Measurements from ENCODE around the gene SPPL2B.

Gene SPPL2B

GRCh38 chr19:2300533-2300932 is 28.0 kb upstream of the SPPL2B start:
- DNase-seq (ENCODE audit: low read depth), result no peak

- peak; percentile 37 for DNase-seq (ENCODE audit: low read depth)
These were observed 25.9 kb upstream of the SPPL2B start for GRCh38 chr19:2302319-2303210.

- no peak for DNase-seq (ENCODE audit: low read depth)
These were observed 25.2 kb upstream of the SPPL2B start for GRCh38 chr19:2303211-2303798.

GRCh38 chr19:2305452-2306280 is 22.8 kb upstream of the SPPL2B start:
- DNase-seq (ENCODE audit: low read depth), result no peak

- no peak for DNase-seq (ENCODE audit: low read depth)
These were observed 22.1 kb upstream of the SPPL2B start for GRCh38 chr19:2306281-2306806.

- no peak for DNase-seq (ENCODE audit: low read depth)
These were observed 21.5 kb upstream of the SPPL2B start for GRCh38 chr19:2306971-2307370.

- no peak for DNase-seq (ENCODE audit: low read depth)
These were observed 20.9 kb upstream of the SPPL2B start for GRCh38 chr19:2307518-2308012.

- DNase-seq (ENCODE audit: low read depth), result no peak
These were observed 20.3 kb upstream of the SPPL2B start, which contains the start of gene LINGO3 for GRCh38 chr19:2308114-2308556. Gene LINGO3 (minus strand): TSS chr19:2308154. CDS start chr19:2291776, 16,378 bp downstream.

GRCh38 chr19:2309734-2310362 is 18.6 kb upstream of the SPPL2B start:
- no peak for DNase-seq (ENCODE audit: low read depth)

- no peak for DNase-seq (ENCODE audit: low read depth)
These were observed 17.4 kb upstream of the SPPL2B start for GRCh38 chr19:2311093-2311492.

GRCh38 chr19:2312820-2313501 is 15.5 kb upstream of the SPPL2B start:
- no peak for DNase-seq (ENCODE audit: low read depth)

GRCh38 chr19:2315121-2315817 is 13.2 kb upstream of the SPPL2B start:
- DNase-seq (ENCODE audit: low read depth), result no peak

- peak; percentile 61 for DNase-seq (ENCODE audit: low read depth)
These were observed 12.6 kb upstream of the SPPL2B start for GRCh38 chr19:2315818-2316353.

- DNase-seq (ENCODE audit: low read depth), result no peak
These were observed 11.2 kb upstream of the SPPL2B start for GRCh38 chr19:2317300-2317699.

GRCh38 chr19:2317756-2318155 is 10.7 kb upstream of the SPPL2B start:
- DNase-seq (ENCODE audit: low read depth), result no peak

GRCh38 chr19:2318923-2319322 is 9.6 kb upstream of the SPPL2B start:
- DNase-seq (ENCODE audit: low read depth), result no peak

GRCh38 chr19:2319551-2319950 is 8.9 kb upstream of the SPPL2B start:
- no peak for DNase-seq (ENCODE audit: low read depth)

GRCh38 chr19:2320049-2320448 is 8.4 kb upstream of the SPPL2B start:
- no peak for DNase-seq (ENCODE audit: low read depth)

GRCh38 chr19:2320939-2321338 is 7.5 kb upstream of the SPPL2B start:
- no peak for DNase-seq (ENCODE audit: low read depth)

Measured in iris pigment epithelial cell (primary cell).